CD14-positive monocyte (primary cell): ENCODE measurements around the gene ADGRF5. TPM values are rescaled to one million over a fixed set of nuclear protein-coding genes. Genes with fewer than 3 reads are reported as not detected.

Source experiments
- DNase-seq, 3 donors: peaks; one replicate each; pipeline ENCODE4 v3.0.0-alpha.2; 2011 to 2022
- H2AFZ ChIP-seq: 2 replicates; pipeline ENCODE4 v1.6.0; 2012; ENCODE audit warnings: mild to moderate bottlenecking, low read depth, low read length, inconsistent platforms; ENCODE audit not compliant: insufficient read depth, poor library complexity, severe bottlenecking
- H3K27ac ChIP-seq, 2 donors: 1 replicate in 1 of 2; 2 replicates in 1 of 2; pipeline ENCODE4 v1.5.1; 2012 to 2013; ENCODE audit warnings: low read length in 2 of 2, control low read depth in 1 of 2, inconsistent platforms in 1 of 2, low read depth in 1 of 2, mild to moderate bottlenecking in 1 of 2
- H3K27me3 ChIP-seq, 2 donors: one replicate each; pipeline versions ENCODE4 v1.6.0 to v1.6.1; 2011 to 2013; ENCODE audit warnings: low read length in 2 of 2; ENCODE audit not compliant: control insufficient read depth in 2 of 2, insufficient read depth in 2 of 2
- H3K36me3 ChIP-seq, 2 donors: replicated peaks in 1 of 2; 1 replicate in 1 of 2; 2 replicates in 1 of 2; pipeline versions ENCODE4 v1.5.1 to v1.6.1; 2012 to 2013; ENCODE audit warnings: low read length in 2 of 2, control low read depth in 1 of 2, inconsistent platforms in 1 of 2, mild to moderate bottlenecking in 1 of 2; ENCODE audit not compliant: insufficient read depth in 2 of 2, control insufficient read depth in 1 of 2
- H3K4me1 ChIP-seq, 2 donors: 1 replicate in 1 of 2; 2 replicates in 1 of 2; pipeline versions ENCODE4 v1.5.1 to v1.6.1; 2012 to 2013; ENCODE audit warnings: low read length in 2 of 2, control low read depth in 1 of 2, inconsistent platforms in 1 of 2, mild to moderate bottlenecking in 1 of 2, moderate library complexity in 1 of 2; ENCODE audit not compliant: insufficient read depth in 2 of 2, control insufficient read depth in 1 of 2
- H3K4me2 ChIP-seq: replicated peaks from 2 replicates; pipeline ENCODE3; 2012; ENCODE audit warnings: low read length, moderate library complexity, mild to moderate bottlenecking; ENCODE audit not compliant: poor library complexity, severe bottlenecking; ENCODE audit errors: extremely low read depth
- H3K4me3 ChIP-seq, 3 experiments: fragments of 200-600 bp in 1 of 3; sonication (generic) in 1 of 3; replicated peaks in 1 of 3; 1 replicate in 2 of 3; 2 replicates in 1 of 3; pipeline ENCODE4 v1.5.1; 2011 to 2013; ENCODE audit warnings: low read length in 3 of 3, mild to moderate bottlenecking in 3 of 3, control low read depth in 2 of 3, low read depth in 2 of 3, inconsistent platforms in 1 of 3, moderate library complexity in 1 of 3
- H3K79me2 ChIP-seq: 2 replicates; pipeline ENCODE4 v1.6.0; 2012; ENCODE audit warnings: mild to moderate bottlenecking, control low read depth, inconsistent platforms, low read length, moderate library complexity; ENCODE audit not compliant: insufficient read depth
- H3K9ac ChIP-seq: 2 replicates; pipeline ENCODE4 v1.6.0; 2017; ENCODE audit warnings: low read length, mild to moderate bottlenecking; ENCODE audit not compliant: insufficient read depth, poor library complexity, severe bottlenecking
- H3K9me3 ChIP-seq, 2 donors: replicated peaks in 1 of 2; 1 replicate in 1 of 2; 2 replicates in 1 of 2; pipeline versions ENCODE4 v1.5.1 to v1.6.1; 2012 to 2013; ENCODE audit warnings: low read length in 2 of 2, control low read depth in 1 of 2; ENCODE audit not compliant: control insufficient read depth in 1 of 2, insufficient read depth in 1 of 2
- H4K20me1 ChIP-seq: 2 replicates; pipeline ENCODE4 v1.6.0; 2012; ENCODE audit warnings: mild to moderate bottlenecking, low read length, control low read depth, moderate library complexity; ENCODE audit not compliant: insufficient read depth
- H3K27ac Mint-ChIP-seq, 7 donors: one replicate each; pipeline ENCODE4 v1.8.0; 2020; ENCODE audit warnings: mild to moderate bottlenecking in 7 of 7, mixed read lengths in 7 of 7, moderate library complexity in 6 of 7, inconsistent platforms in 2 of 7
- H3K27me3 Mint-ChIP-seq, 3 donors: one replicate each; pipeline ENCODE4 v1.8.0; 2021 to 2022; ENCODE audit warnings: low read depth in 3 of 3, mild to moderate bottlenecking in 3 of 3, mixed read lengths in 3 of 3, moderate library complexity in 3 of 3, inconsistent platforms in 1 of 3
- H3K36me3 Mint-ChIP-seq, 2 donors: one replicate each; pipeline ENCODE4 v1.8.0; 2020; ENCODE audit warnings: mixed read lengths in 2 of 2, inconsistent platforms in 1 of 2, mild to moderate bottlenecking in 1 of 2
- H3K4me1 Mint-ChIP-seq: one replicate; pipeline ENCODE4 v1.8.0; 2020; ENCODE audit warnings: mild to moderate bottlenecking, mixed read lengths
- H3K4me3 Mint-ChIP-seq, 2 donors: one replicate each; pipeline ENCODE4 v1.8.0; 2020; ENCODE audit warnings: mild to moderate bottlenecking in 2 of 2, mixed read lengths in 2 of 2, moderate library complexity in 1 of 2
- H3K9me3 Mint-ChIP-seq, 7 donors: one replicate each; pipeline ENCODE4 v1.8.0; 2020 to 2022; ENCODE audit warnings: mixed read lengths in 7 of 7, mild to moderate bottlenecking in 6 of 7, moderate library complexity in 6 of 7, inconsistent platforms in 2 of 7
- WGBS: methylation state at CpG from one replicate; pipeline ENCODE4 v1.1.5; 2013; ENCODE audit warnings: missing lambda C conversion rate; ENCODE audit not compliant: insufficient coverage; 5-methylcytosine and 5-hydroxymethylcytosine counted together
- intact Hi-C, 2 donors: fragments of 100-400 bp; cut with micrococcal nuclease; formaldehyde crosslinking; loops; one replicate each; pipeline versions ENCODE4 v1.15.0 to v1.15.1; 2023
- polyA plus RNA-seq, 3 donors: library from polyadenylated mRNA; depleted of rRNA in 1 of 3; unstranded in 2 of 3; stranded (reverse) in 1 of 3; fragments of 300-500 nt in 2 of 3; fragments of >200 nt in 1 of 3; fragmentation: Illumina TruSeq in 2 of 3; gene quantifications; 1 replicate in 2 of 3; 2 replicates in 1 of 3; pipeline ENCODE4 v1.2.3, GENCODE V29; 2012 to 2021
- TF ChIP-seq, protein P1 (sequence below): fragments of 200-600 bp; IDR thresholded peaks from one replicate; pipeline ENCODE4 v1.8.0; 2022; ENCODE audit warnings: antibody characterized with exemption, mild to moderate bottlenecking

Gene ADGRF5
- polyA plus RNA-seq, 3 donors = not detected

DNA sequence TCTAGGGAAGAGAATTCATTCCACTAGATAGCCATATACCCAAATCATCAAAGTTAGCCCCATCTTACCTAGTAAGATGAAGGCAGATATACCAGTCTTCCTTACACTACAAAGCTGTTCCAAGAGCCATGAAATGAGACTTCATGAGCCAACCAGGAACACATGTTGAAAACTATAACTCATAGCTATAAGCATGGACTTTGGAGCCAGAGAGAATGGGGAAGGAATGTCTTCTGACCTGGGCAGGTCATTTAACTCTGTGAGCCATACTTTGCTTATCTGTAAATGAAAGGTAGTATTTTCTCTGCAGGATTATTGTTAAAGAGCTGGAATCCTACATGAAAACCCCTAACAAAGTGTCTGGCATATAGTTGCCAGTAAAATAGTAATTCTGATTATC is 27.3 kb downstream of the ADGRF5 start:
- no peak for DNase-seq
- Mint-ChIP-seq H3K27ac (no peak overlapping the region), H3K4me1 (no peaks in the 10 kb centered on the region), H3K27me3 (peaks cover 0 to 2% (median 0%) of the 10 kb centered on the region in 3 donors), H3K9me3 (no peaks in the 10 kb centered on the region), H3K4me3 (no peak overlapping the region), H3K36me3 (no peaks in the 10 kb centered on the region)
- intact Hi-C loops = no loop called here
- Histone ChIP-seq H2AFZ (no peak overlapping the region), H3K79me2 (no peaks in the 10 kb centered on the region), H3K36me3 (no peaks in the 10 kb centered on the region), H3K27me3 (no peaks in the 10 kb centered on the region), H3K4me3 (no peak overlapping the region), H3K9me3 (no peaks in the 10 kb centered on the region), H3K4me1 (no peaks in the 10 kb centered on the region), H3K9ac (no peak overlapping the region), H3K4me2 (no peak overlapping the region), H4K20me1 (no peaks in the 10 kb centered on the region), H3K27ac (no peak overlapping the region)
- TF ChIP-seq, protein P1, sequence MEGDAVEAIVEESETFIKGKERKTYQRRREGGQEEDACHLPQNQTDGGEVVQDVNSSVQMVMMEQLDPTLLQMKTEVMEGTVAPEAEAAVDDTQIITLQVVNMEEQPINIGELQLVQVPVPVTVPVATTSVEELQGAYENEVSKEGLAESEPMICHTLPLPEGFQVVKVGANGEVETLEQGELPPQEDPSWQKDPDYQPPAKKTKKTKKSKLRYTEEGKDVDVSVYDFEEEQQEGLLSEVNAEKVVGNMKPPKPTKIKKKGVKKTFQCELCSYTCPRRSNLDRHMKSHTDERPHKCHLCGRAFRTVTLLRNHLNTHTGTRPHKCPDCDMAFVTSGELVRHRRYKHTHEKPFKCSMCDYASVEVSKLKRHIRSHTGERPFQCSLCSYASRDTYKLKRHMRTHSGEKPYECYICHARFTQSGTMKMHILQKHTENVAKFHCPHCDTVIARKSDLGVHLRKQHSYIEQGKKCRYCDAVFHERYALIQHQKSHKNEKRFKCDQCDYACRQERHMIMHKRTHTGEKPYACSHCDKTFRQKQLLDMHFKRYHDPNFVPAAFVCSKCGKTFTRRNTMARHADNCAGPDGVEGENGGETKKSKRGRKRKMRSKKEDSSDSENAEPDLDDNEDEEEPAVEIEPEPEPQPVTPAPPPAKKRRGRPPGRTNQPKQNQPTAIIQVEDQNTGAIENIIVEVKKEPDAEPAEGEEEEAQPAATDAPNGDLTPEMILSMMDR = no peak

DNA sequence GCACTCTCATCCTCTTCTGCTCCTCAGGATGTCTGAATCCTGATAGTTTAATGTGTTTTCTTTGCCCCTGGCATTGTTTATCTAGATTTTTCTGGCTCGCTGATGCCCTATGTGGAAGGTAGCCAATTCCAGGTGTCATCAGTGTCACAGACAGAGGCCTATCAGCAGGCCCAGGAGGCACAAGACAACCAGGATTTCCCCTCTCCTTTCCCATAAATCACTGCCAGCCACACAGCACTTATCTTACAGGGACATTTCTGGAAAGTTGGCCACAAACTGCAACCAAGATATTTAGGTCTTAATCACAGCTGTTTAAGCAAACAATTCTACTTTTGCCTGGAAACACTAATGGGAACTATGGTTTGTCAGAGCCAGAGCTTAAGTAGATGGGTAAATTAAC is 28.1 kb downstream of the ADGRF5 start:
- no peak overlapping the region for H3K4me2 ChIP-seq
- no peak overlapping the region for H2AFZ ChIP-seq
- H3K79me2 ChIP-seq = no peaks in the 10 kb centered on the region
- no peaks in the 10 kb centered on the region for H3K9me3 ChIP-seq
- no peaks in the 10 kb centered on the region for H3K36me3 ChIP-seq
- TF ChIP-seq, protein P1 = no peak
- Mint-ChIP-seq H3K4me1 (no peaks in the 10 kb centered on the region), H3K27ac (no peak overlapping the region), H3K4me3 (no peak overlapping the region), H3K36me3 (no peaks in the 10 kb centered on the region), H3K27me3 (peaks cover 0 to 2% (median 0%) of the 10 kb centered on the region in 3 donors), H3K9me3 (no peaks in the 10 kb centered on the region)
- no peak overlapping the region for H3K4me3 ChIP-seq
- H3K27me3 ChIP-seq = no peaks in the 10 kb centered on the region
- intact Hi-C loops = no loop called here
- 100% methylated on average over 1 of the region's 1 CpG for WGBS
- H3K4me1 ChIP-seq = no peaks in the 10 kb centered on the region
- DNase-seq = no peak
- no peak overlapping the region for H3K9ac ChIP-seq
- H4K20me1 ChIP-seq = no peaks in the 10 kb centered on the region
- H3K27ac ChIP-seq = no peak overlapping the region
